ENCODE measurements around the gene RASAL3. TPM values are rescaled to one million over a fixed set of nuclear protein-coding genes. Genes with fewer than 3 reads are reported as not detected.

The RASAL3 gene
- total and polyA plus RNA-seq, 2 of the 8 experiments (the other 6 are each of a cell fraction or from before 2014, with no cell fraction given): 0.19 to 0.63 TPM

GRCh38 chr19:15457701-15458484 lies 6.5 kb downstream of the RASAL3 start:
- no peak overlapping the region for H3K27ac ChIP-seq (ENCODE audit: low read depth, low read length)
- no peak overlapping the region for H2BK5ac ChIP-seq (ENCODE audit: low read depth, low read length)
- no peak overlapping the region for H2AK5ac ChIP-seq (ENCODE audit: low read depth, low read length)
- H3K9me3 ChIP-seq (ENCODE audit: insufficient read depth in 2 of 2, low read depth in 1 of 2, low read length in 1 of 2): no peaks in the 10 kb centered on the region
- peak overlapping the region in 3 of 4 experiments; percentile 26 to 61 (median 29); a peak in 5 of 8 replicates for H3K4me3 ChIP-seq (ENCODE audit: extremely low read depth in 1 of 4, insufficient read depth in 2 of 4, low read depth in 3 of 4, low read length in 4 of 4)
- no peak overlapping the region for H2BK120ac ChIP-seq (replicated peaks; ENCODE audit: low read depth, low read length)
- peak overlapping the region; percentile 60; the same call in 1 of the 2 replicates for H4K8ac ChIP-seq (ENCODE audit: extremely low read depth, insufficient read depth, low read length)
- H3K9ac ChIP-seq (replicated peaks in 1 of 4; ENCODE audit: extremely low read depth in 1 of 4, low read depth in 3 of 4, low read length in 3 of 4): no peak overlapping the region
- H3K56ac ChIP-seq (replicated peaks; ENCODE audit: insufficient read length, low read depth, low read length): no peak overlapping the region
- no peak overlapping the region for H3K14ac ChIP-seq (ENCODE audit: insufficient read length)
- no peak overlapping the region for H3K4ac ChIP-seq (replicated peaks; ENCODE audit: insufficient read length, low read depth, low read length)
- H3K23me2 ChIP-seq (ENCODE audit: low read depth, low read length): peaks cover 8% of the 10 kb centered on the region; the same call in 1 of the 2 replicates
- CTCF ChIA-PET (ENCODE audit: partially characterized antibody): interaction anchor here (1.1 to 2.1 kb wide), 4 partner anchors 37 to 365 kb away, joined by 3 to 11 read pairs (median 6); partner anchors contain the start of gene AKAP8L
- H2AFZ ChIP-seq (ENCODE audit: low read length): 0 out of 2 replicates have a peak overlapping the region, but pooled peaks have one; percentile 28
- H4K91ac ChIP-seq (replicated peaks; ENCODE audit: insufficient read length, low read length): no peak overlapping the region
- 34% methylated on average over 42 of the region's 54 CpGs; no CpG with 5 or more reads in 1 of the 2 experiments for WGBS, 2 experiments (ENCODE audit: extremely low coverage in 1 of 2, insufficient coverage in 1 of 2, insufficient read length in 1 of 2, insufficient replicate concordance in 2 of 2, low coverage in 1 of 2, low lambda C conversion rate in 2 of 2, missing lambda C conversion rate in 1 of 2)
- FAIRE-seq (no peak), DNase-seq (ENCODE audit: low read depth in 1 of 2, low spot score in 2 of 2) (no peak)
- H3K27me3 ChIP-seq (replicated peaks in 1 of 4; ENCODE audit: control insufficient read depth in 3 of 4, extremely low read depth in 1 of 4, insufficient read depth in 3 of 4, low read length in 3 of 4): peaks cover 20 to 67% (median 54%) of the 10 kb centered on the region in 4 experiments
- H2BK12ac ChIP-seq (ENCODE audit: low read depth, low read length): no peak overlapping the region
- no peaks in the 10 kb centered on the region for H3K79me2 ChIP-seq (ENCODE audit: control insufficient read depth in 1 of 2, insufficient read depth in 2 of 2, low read length in 2 of 2)
- no peaks in the 10 kb centered on the region; a peak in 1 of 8 replicates for H3K36me3 ChIP-seq (ENCODE audit: control insufficient read depth in 2 of 4, insufficient read depth in 4 of 4, low read length in 3 of 4)
- no peak overlapping the region for H3K18ac ChIP-seq (ENCODE audit: extremely low read depth, low read length)
- POLR2A ChIA-PET (ENCODE audit: partially characterized antibody): interaction anchor here (0.7 to 1.1 kb wide), 2 partner anchors 37 to 39 kb away, joined by 3 read pairs; partner anchors contain the start of gene AKAP8L
- H2BK15ac ChIP-seq (ENCODE audit: low read length): no peak overlapping the region
- H3K23ac ChIP-seq (ENCODE audit: insufficient read length): no peak overlapping the region
- no peak overlapping the region for H4K5ac ChIP-seq (ENCODE audit: insufficient read length, low read depth, low read length)
- H3K4me2 ChIP-seq (ENCODE audit: insufficient read depth in 1 of 2, low read depth in 2 of 2, low read length in 2 of 2): peak overlapping the region; percentile 49 to 82
- peaks cover 0 to 13% (median 8%) of the 10 kb centered on the region in 4 experiments; a peak in 5 of 7 replicates for H3K4me1 ChIP-seq (replicated peaks in 1 of 4; ENCODE audit: control insufficient read depth in 3 of 4, insufficient read depth in 4 of 4, low read length in 3 of 4)
- H2BK20ac ChIP-seq (ENCODE audit: low read length): no peak overlapping the region
- H3K79me1 ChIP-seq (ENCODE audit: low read depth, low read length): no peaks in the 10 kb centered on the region
- peaks cover 0 to 7% of the 10 kb centered on the region in 2 experiments for H4K20me1 ChIP-seq (replicated peaks in 1 of 2; ENCODE audit: control insufficient read depth in 1 of 2, insufficient read depth in 2 of 2, low read length in 2 of 2)
- TF ChIP-seq CHD2 (IDR thresholded peaks at IDR 0.05; ENCODE audit: low read length) (no peak), SP4 (IDR thresholded peaks at IDR 0.05; ENCODE audit: low read length) (no peak), KDM4A (IDR thresholded peaks at IDR 0.05; ENCODE audit: low read depth, low read length, severe bottlenecking) (peak; percentile 39), EZH2 (IDR thresholded peaks at IDR 0.05; ENCODE audit: low read depth, low read length, severe bottlenecking) (peak; percentile 83), CBX8 (IDR thresholded peaks at IDR 0.05; ENCODE audit: borderline replicate concordance, low read depth, low read length) (no peak), SP2 (IDR thresholded peaks at IDR 0.05; ENCODE audit: low read length) (no peak), CEBPB (IDR thresholded peaks at IDR 0.05; ENCODE audit: low read depth, low read length) (no peak), SUZ12 (IDR thresholded peaks at IDR 0.05; ENCODE audit: low read length) (peak; percentile 92), TAF1 (IDR thresholded peaks at IDR 0.05; ENCODE audit: low read depth, low read length) (no peak), CHD1 (IDR thresholded peaks at IDR 0.05; ENCODE audit: low read depth, low read length) (no peak), PHF8 (conservative IDR thresholded peaks at IDR 0.05; ENCODE audit: low read depth, low read length) (no peak), HDAC2 (IDR thresholded peaks at IDR 0.05; ENCODE audit: borderline replicate concordance in 1 of 2, low read depth in 2 of 2, low read length in 2 of 2) (no peak)

Measured in H1 (cell line).